Left ventricle myocardium inferior (tissue), 1 donor: ENCODE data around the gene ZC3H15. TPM values are rescaled to one million over a fixed set of nuclear protein-coding genes. Genes with fewer than 3 reads are reported as not detected.

ENCODE experiments used
- DNase-seq: peaks from one replicate; pipeline ENCODE4 v3.0.0-alpha.2; 2020
- H3K27ac ChIP-seq: fragments of 200-600 bp; replicated peaks from 2 replicates; pipeline ENCODE4 v1.8.0; 2021
- H3K27me3 ChIP-seq: fragments of 200-600 bp; 2 replicates; pipeline ENCODE4 v1.8.0; 2021; ENCODE audit warnings: low read depth
- H3K36me3 ChIP-seq: fragments of 200-600 bp; 2 replicates; pipeline ENCODE4 v1.8.0; 2021
- H3K4me1 ChIP-seq: fragments of 200-600 bp; 2 replicates; pipeline ENCODE4 v1.8.0; 2021
- H3K4me3 ChIP-seq: fragments of 200-600 bp; 2 replicates; pipeline ENCODE4 v1.8.0; 2021; ENCODE audit warnings: mild to moderate bottlenecking, moderate library complexity
- H3K9me3 ChIP-seq: fragments of 200-600 bp; replicated peaks from 2 replicates; pipeline ENCODE4 v1.8.0; 2021
- intact Hi-C: fragments of 100-400 bp; cut with micrococcal nuclease; formaldehyde crosslinking; loops from one replicate; pipeline ENCODE4 v1.11.0; 2022
- total RNA-seq: library from RNA; stranded (reverse); fragmentation: NEBNext Ultra II Directional; extraction: Animal tissue kit (Norgen Biotek cat#: 25700); gene quantifications from one replicate; pipeline ENCODE4 v1.2.1, GENCODE V29; 2021
- TF ChIP-seq, protein P1 (sequence below): fragments of 200-600 bp; IDR thresholded peaks from 2 replicates; pipeline ENCODE4 v1.8.0; 2021; ENCODE audit warnings: antibody characterized with exemption, mild to moderate bottlenecking, borderline replicate concordance
- donor health status: DM: no; HTN: yes; CAD: no; lungs with severe emphysema.

The ZC3H15 gene
- total RNA-seq, 1 donor from 2014 or later: 30.5 TPM

DNA sequence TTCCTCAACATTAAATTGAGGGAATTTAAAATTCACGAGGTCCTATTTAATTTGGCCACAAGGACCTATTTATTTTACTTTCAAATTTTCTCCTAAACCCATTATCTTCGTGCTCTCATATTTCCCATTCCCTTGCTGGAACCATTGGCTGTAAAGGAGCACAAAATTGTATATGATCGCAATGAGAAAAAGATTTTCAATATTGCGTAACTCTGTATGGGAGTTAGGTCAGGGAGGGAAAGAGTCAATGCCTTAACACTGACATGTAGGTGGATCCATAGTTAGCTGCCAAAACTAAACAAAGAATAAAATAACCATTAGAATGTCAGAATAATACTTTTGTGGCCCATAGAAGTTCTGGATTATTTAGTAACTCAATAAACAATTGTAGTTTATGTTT, 40.6 kb upstream of the ZC3H15 start:
- Histone ChIP-seq H3K27me3 (no peaks in the 10 kb centered on the region), H3K9me3 (no peaks in the 10 kb centered on the region), H3K4me3 (no peak overlapping the region), H3K36me3 (no peaks in the 10 kb centered on the region), H3K27ac (no peak overlapping the region), H3K4me1 (no peaks in the 10 kb centered on the region)
- no peak for DNase-seq
- TF ChIP-seq, protein P1, sequence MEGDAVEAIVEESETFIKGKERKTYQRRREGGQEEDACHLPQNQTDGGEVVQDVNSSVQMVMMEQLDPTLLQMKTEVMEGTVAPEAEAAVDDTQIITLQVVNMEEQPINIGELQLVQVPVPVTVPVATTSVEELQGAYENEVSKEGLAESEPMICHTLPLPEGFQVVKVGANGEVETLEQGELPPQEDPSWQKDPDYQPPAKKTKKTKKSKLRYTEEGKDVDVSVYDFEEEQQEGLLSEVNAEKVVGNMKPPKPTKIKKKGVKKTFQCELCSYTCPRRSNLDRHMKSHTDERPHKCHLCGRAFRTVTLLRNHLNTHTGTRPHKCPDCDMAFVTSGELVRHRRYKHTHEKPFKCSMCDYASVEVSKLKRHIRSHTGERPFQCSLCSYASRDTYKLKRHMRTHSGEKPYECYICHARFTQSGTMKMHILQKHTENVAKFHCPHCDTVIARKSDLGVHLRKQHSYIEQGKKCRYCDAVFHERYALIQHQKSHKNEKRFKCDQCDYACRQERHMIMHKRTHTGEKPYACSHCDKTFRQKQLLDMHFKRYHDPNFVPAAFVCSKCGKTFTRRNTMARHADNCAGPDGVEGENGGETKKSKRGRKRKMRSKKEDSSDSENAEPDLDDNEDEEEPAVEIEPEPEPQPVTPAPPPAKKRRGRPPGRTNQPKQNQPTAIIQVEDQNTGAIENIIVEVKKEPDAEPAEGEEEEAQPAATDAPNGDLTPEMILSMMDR: no peak
- intact Hi-C loops: no loop called here

DNA sequence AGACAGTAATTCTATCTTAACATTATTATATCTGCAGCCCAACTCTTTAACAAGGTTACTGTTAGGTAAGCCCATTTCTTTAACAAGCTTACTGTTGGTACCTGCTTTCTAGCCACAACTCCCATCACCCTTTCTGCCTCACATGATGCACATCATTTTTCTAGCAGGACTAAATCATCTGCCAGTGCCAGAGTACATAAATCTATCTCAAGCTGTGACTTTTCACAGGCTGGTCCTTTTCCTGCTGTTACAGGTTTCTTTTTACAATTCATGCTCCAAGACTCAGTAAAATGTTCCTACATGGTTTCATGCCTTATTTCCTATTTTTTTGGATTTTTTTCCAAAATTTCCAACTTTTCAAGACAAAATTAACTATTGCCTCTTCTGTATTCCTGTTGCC, 30.4 kb upstream of the ZC3H15 start:
- Histone ChIP-seq H3K9me3 (no peaks in the 10 kb centered on the region), H3K4me1 (no peaks in the 10 kb centered on the region), H3K27ac (no peak overlapping the region), H3K27me3 (no peaks in the 10 kb centered on the region), H3K36me3 (peaks cover 14% of the 10 kb centered on the region), H3K4me3 (no peak overlapping the region)
- intact Hi-C loops: no loop called here
- TF ChIP-seq, protein P1: no peak
- DNase-seq: no peak

DNA sequence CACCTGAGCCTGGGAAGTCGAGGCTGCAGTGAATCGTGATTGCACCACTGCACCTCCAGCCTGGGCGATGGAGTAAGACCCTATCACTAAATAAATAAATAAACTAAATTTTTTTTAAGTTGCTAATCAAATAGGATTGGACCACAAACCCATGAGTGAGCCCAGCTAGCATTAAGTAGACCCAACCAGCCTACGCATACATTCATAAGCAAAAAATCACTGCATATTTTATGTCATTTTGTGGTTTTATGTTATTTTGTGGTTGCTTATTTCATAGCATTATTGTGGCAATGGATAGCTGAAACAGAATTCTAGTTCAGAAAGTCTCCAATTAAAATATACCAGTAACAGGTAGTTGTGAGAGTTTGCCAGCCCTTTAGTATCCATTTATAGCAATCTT, 29.1 kb upstream of the ZC3H15 start:
- intact Hi-C loops: no loop called here
- Histone ChIP-seq H3K36me3 (peaks cover 14% of the 10 kb centered on the region), H3K27ac (no peak overlapping the region), H3K4me1 (no peaks in the 10 kb centered on the region), H3K27me3 (no peaks in the 10 kb centered on the region), H3K9me3 (no peaks in the 10 kb centered on the region), H3K4me3 (no peak overlapping the region)
- no peak for DNase-seq
- TF ChIP-seq, protein P1: no peak

DNA sequence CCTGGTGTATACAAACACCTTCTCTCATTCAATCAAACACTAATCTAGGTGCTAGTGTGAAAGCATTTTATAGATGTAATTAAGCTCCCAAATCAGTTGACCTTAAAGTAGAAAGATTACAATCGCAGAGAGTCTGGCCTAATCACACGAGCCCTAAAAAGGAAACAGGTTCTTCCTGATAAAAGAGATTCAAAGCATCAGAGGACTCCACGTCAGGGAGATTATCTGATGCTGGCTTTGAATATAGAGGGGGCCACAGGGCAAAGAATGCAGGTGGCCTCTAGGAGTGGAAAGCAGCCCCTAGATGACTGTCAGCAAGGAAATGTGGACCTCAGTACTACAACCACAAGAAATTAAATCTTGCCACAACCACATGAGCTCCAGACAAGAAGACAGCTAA, 28.2 kb upstream of the ZC3H15 start:
- no peak for DNase-seq
- TF ChIP-seq, protein P1: no peak

GRCh38 chr2:186459009-186459408, 27.1 kb upstream of the ZC3H15 start:
- TF ChIP-seq, protein P1: peak; percentile 37
- intact Hi-C loops: no loop called here
- peaks cover 14% of the 10 kb centered on the region for H3K36me3 ChIP-seq
- no peaks in the 10 kb centered on the region for H3K4me1 ChIP-seq
- H3K27ac ChIP-seq: no peak overlapping the region
- no peaks in the 10 kb centered on the region for H3K9me3 ChIP-seq
- DNase-seq: no peak
- H3K4me3 ChIP-seq: no peak overlapping the region
- H3K27me3 ChIP-seq: no peaks in the 10 kb centered on the region

More for the DNA sequence above, 28.2 kb upstream of the ZC3H15 start:
- peaks cover 14% of the 10 kb centered on the region for H3K36me3 ChIP-seq
- H3K9me3 ChIP-seq: no peaks in the 10 kb centered on the region
- H3K27me3 ChIP-seq: no peaks in the 10 kb centered on the region
- intact Hi-C loops: no loop called here
- no peaks in the 10 kb centered on the region for H3K4me1 ChIP-seq
- no peak overlapping the region for H3K27ac ChIP-seq
- H3K4me3 ChIP-seq: no peak overlapping the region

DNA sequence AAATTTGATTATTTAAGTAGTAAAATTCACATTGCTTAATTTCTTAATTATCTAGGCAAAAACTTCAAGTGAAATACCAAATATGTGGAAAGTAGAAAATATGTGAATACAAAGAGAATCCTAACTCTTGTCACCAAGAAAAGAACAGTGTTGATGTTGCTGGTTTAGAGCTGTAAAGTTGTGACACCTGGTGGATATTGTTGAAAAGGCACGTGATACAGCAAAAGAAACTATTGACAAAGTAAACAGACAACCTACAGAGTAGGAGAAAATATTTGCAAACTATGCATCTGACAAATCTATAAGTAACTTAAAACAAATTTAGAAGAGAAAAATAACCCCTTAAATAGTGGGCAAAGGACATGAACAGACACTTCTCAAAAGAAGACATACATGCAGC, 25.6 kb upstream of the ZC3H15 start:
- no peak for DNase-seq
- Histone ChIP-seq H3K27me3 (no peaks in the 10 kb centered on the region), H3K4me3 (no peak overlapping the region), H3K36me3 (peaks cover 4% of the 10 kb centered on the region), H3K9me3 (no peaks in the 10 kb centered on the region), H3K27ac (no peak overlapping the region), H3K4me1 (no peaks in the 10 kb centered on the region)
- TF ChIP-seq, protein P1: peak; percentile 45
- intact Hi-C loops: no loop called here
